Gastrocnemius medialis (tissue), 4 donors: ENCODE results near the gene NUF2.

Source experiments
- POLR2A ChIP-seq, 2 donors: fragments of 450-650 bp; IDR thresholded peaks; one replicate each; pipeline ENCODE4 v1.6.1; 2017; ENCODE audit warnings: antibody characterized with exemption in 2 of 2, mild to moderate bottlenecking in 2 of 2, moderate library complexity in 2 of 2
- TF ChIP-seq, protein P1 (sequence below), 5 experiments: fragments of 450-650 bp in 3 of 5; fragments of 200-600 bp in 2 of 5; sonication (generic) in 2 of 5; IDR thresholded peaks in 4 of 5; conservative IDR thresholded peaks in 1 of 5; 1 replicate in 4 of 5; 2 replicates in 1 of 5; pipeline ENCODE4 v1.5.1; 2016 to 2019; ENCODE audit warnings: antibody characterized with exemption in 5 of 5, mild to moderate bottlenecking in 3 of 5, moderate library complexity in 3 of 5

DNA sequence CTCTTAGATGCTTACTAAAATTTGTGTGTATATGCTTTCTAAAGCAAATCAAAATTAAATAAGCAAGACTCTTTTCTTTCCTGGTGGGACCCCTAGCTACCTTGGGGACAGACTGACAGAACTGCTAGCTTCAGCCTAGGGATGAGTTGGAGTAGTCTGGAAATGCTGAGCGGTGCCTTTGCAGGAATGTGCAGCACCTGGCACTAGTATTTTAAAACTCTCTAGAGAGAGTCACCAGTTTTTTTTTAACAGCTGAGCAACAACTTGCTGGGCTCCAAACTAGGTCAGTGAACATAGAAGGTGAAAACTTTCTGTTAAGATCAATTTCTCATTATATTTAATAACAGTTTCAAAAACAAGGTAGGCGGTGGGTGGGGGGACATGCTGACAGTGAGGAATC is 56.8 kb downstream of the NUF2 start:
- TF ChIP-seq, protein P1, sequence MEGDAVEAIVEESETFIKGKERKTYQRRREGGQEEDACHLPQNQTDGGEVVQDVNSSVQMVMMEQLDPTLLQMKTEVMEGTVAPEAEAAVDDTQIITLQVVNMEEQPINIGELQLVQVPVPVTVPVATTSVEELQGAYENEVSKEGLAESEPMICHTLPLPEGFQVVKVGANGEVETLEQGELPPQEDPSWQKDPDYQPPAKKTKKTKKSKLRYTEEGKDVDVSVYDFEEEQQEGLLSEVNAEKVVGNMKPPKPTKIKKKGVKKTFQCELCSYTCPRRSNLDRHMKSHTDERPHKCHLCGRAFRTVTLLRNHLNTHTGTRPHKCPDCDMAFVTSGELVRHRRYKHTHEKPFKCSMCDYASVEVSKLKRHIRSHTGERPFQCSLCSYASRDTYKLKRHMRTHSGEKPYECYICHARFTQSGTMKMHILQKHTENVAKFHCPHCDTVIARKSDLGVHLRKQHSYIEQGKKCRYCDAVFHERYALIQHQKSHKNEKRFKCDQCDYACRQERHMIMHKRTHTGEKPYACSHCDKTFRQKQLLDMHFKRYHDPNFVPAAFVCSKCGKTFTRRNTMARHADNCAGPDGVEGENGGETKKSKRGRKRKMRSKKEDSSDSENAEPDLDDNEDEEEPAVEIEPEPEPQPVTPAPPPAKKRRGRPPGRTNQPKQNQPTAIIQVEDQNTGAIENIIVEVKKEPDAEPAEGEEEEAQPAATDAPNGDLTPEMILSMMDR (IDR thresholded peaks at IDR 0.05 in 4 of 5, conservative IDR thresholded peaks at IDR 0.05 in 1 of 5): no peak
- TF ChIP-seq POLR2A (IDR thresholded peaks at IDR 0.05): no peak
